Regular cardiac myocyte (primary cell): ENCODE results near the gene TCERG1L. TPM values are rescaled to one million over a fixed set of nuclear protein-coding genes. Genes with fewer than 3 reads are reported as not detected.

Source experiments
- total RNA-seq: library from RNA; depleted of rRNA; stranded (reverse); fragments of >200 nt; gene quantifications from 2 replicates; pipeline ENCODE4 v1.2.3, GENCODE V29; 2014

TCERG1L gene
- total RNA-seq: not detected in 2 replicates

GRCh38 chr10:131311661-131312477 is at the start of gene TCERG1L:
Gene TCERG1L, minus strand, starts transcription at chr10:131311721. Its CDS starts 86 bp downstream, at chr10:131311635.

